Measurements from ENCODE around the gene L3MBTL3.

DNA sequence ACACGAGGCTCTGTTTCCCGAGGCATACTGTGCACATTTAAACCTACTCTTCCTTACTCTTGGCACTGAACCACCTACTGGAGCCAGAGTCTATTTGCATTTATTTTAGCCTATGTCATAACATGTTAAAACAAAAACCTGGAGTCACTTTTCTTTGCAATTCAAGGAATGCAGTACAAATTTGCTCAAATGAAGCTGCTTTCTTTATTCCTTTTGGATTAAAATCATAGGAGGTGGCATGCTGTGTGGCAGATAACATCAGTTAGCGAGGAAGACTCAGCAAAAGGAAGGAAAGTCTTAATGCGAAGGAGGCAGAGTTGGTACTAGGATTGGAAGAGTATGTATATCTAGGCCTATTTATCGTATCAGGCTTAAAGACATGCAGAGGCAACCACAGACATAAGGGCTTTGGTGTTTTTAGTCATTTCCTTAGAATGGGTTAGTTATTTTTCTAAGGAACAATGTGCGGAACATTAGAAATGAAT lies 111.4 kb downstream of the L3MBTL3 start:
- TF ChIP-seq CTCF (IDR thresholded peaks at IDR 0.05) (no peak), POLR2A (IDR thresholded peaks at IDR 0.05) (no peak), EP300 (IDR thresholded peaks at IDR 0.05) (no peak)
